Muscle layer of duodenum (tissue), 2 donors: ENCODE data around the gene KLHL3.

Source experiments
- H3K27ac ChIP-seq: one replicate; pipeline ENCODE4 v1.7.0; 2013; ENCODE audit warnings: mild to moderate bottlenecking, low read length
- H3K27me3 ChIP-seq: one replicate; pipeline ENCODE4 v1.7.0; 2013; ENCODE audit warnings: low read depth, mild to moderate bottlenecking, control low read depth, low read length
- H3K36me3 ChIP-seq, 2 donors: one replicate each; pipeline ENCODE4 v1.7.0; 2013; ENCODE audit warnings: low read length in 2 of 2, control low read depth in 1 of 2, mild to moderate bottlenecking in 1 of 2; ENCODE audit not compliant: insufficient read depth in 2 of 2, control insufficient read depth in 1 of 2
- H3K4me1 ChIP-seq, 2 donors: one replicate each; pipeline ENCODE4 v1.7.0; 2013; ENCODE audit warnings: low read length in 2 of 2, mild to moderate bottlenecking in 2 of 2, control low read depth in 1 of 2, moderate library complexity in 1 of 2; ENCODE audit not compliant: insufficient read depth in 2 of 2, control insufficient read depth in 1 of 2
- H3K4me3 ChIP-seq, 2 donors: one replicate each; pipeline ENCODE4 v1.7.0; 2013; ENCODE audit warnings: low read length in 2 of 2, low read depth in 1 of 2, mild to moderate bottlenecking in 1 of 2
- H3K9me3 ChIP-seq, 2 donors: one replicate each; pipeline ENCODE4 v1.7.0; 2013; ENCODE audit warnings: low read length in 2 of 2, control low read depth in 1 of 2, mild to moderate bottlenecking in 1 of 2; ENCODE audit not compliant: control insufficient read depth in 1 of 2
- donor health status: healthy.

Gene KLHL3

GRCh38 chr5:137629646-137630045, 106.2 kb downstream of the KLHL3 start:
- no peaks in the 10 kb centered on the region for H3K36me3 ChIP-seq
- H3K4me3 ChIP-seq = no peak overlapping the region
- H3K9me3 ChIP-seq = no peaks in the 10 kb centered on the region
- H3K4me1 ChIP-seq = peaks cover 0 to 7% of the 10 kb centered on the region in 2 donors
- no peaks in the 10 kb centered on the region for H3K27me3 ChIP-seq
- H3K27ac ChIP-seq = no peak overlapping the region

- Histone ChIP-seq H3K4me1 (peaks cover 0 to 7% of the 10 kb centered on the region in 2 donors), H3K27me3 (no peaks in the 10 kb centered on the region), H3K4me3 (no peak overlapping the region), H3K9me3 (no peaks in the 10 kb centered on the region), H3K36me3 (no peaks in the 10 kb centered on the region), H3K27ac (no peak overlapping the region)
Observed at GRCh38 chr5:137627706-137628105, 108.2 kb downstream of the KLHL3 start.

GRCh38 chr5:137627293-137627692, 108.6 kb downstream of the KLHL3 start:
- Histone ChIP-seq H3K9me3 (no peaks in the 10 kb centered on the region), H3K4me1 (peaks cover 0 to 7% of the 10 kb centered on the region in 2 donors), H3K27ac (no peak overlapping the region), H3K27me3 (no peaks in the 10 kb centered on the region), H3K4me3 (no peak overlapping the region), H3K36me3 (no peaks in the 10 kb centered on the region)

- H3K4me1 ChIP-seq = no peaks in the 10 kb centered on the region
- no peaks in the 10 kb centered on the region for H3K27me3 ChIP-seq
- H3K9me3 ChIP-seq = no peaks in the 10 kb centered on the region
- H3K36me3 ChIP-seq = no peaks in the 10 kb centered on the region
- H3K27ac ChIP-seq = no peak overlapping the region
- no peak overlapping the region for H3K4me3 ChIP-seq
Observed at GRCh38 chr5:137624786-137625349, 111.0 kb downstream of the KLHL3 start.

GRCh38 chr5:137622850-137623249, 113.0 kb downstream of the KLHL3 start:
- Histone ChIP-seq H3K27ac (no peak overlapping the region), H3K36me3 (no peaks in the 10 kb centered on the region), H3K4me3 (no peak overlapping the region), H3K27me3 (no peaks in the 10 kb centered on the region), H3K4me1 (no peaks in the 10 kb centered on the region), H3K9me3 (no peaks in the 10 kb centered on the region)

- Histone ChIP-seq H3K4me1 (no peaks in the 10 kb centered on the region), H3K9me3 (no peaks in the 10 kb centered on the region), H3K36me3 (no peaks in the 10 kb centered on the region), H3K4me3 (no peak overlapping the region), H3K27me3 (no peaks in the 10 kb centered on the region), H3K27ac (no peak overlapping the region)
Observed at GRCh38 chr5:137621861-137622823, 113.7 kb downstream of the KLHL3 start.

GRCh38 chr5:137621306-137621705, 114.6 kb downstream of the KLHL3 start:
- no peak overlapping the region for H3K27ac ChIP-seq

GRCh38 chr5:137619191-137619870, 116.6 kb downstream of the KLHL3 start:
- H3K27ac ChIP-seq = no peak overlapping the region
- no peaks in the 10 kb centered on the region for H3K4me1 ChIP-seq
- H3K4me3 ChIP-seq = no peak overlapping the region
- H3K9me3 ChIP-seq = no peaks in the 10 kb centered on the region
- H3K36me3 ChIP-seq = no peaks in the 10 kb centered on the region
- no peaks in the 10 kb centered on the region for H3K27me3 ChIP-seq

More at GRCh38 chr5:137621306-137621705, 114.6 kb downstream of the KLHL3 start:
- Histone ChIP-seq H3K27me3 (no peaks in the 10 kb centered on the region), H3K4me3 (no peak overlapping the region), H3K36me3 (no peaks in the 10 kb centered on the region), H3K9me3 (no peaks in the 10 kb centered on the region), H3K4me1 (no peaks in the 10 kb centered on the region)

GRCh38 chr5:137618476-137618875, 117.4 kb downstream of the KLHL3 start:
- Histone ChIP-seq H3K27ac (no peak overlapping the region), H3K9me3 (no peaks in the 10 kb centered on the region)

GRCh38 chr5:137617528-137618205, 118.2 kb downstream of the KLHL3 start:
- no peaks in the 10 kb centered on the region for H3K27me3 ChIP-seq
- H3K4me3 ChIP-seq = no peak overlapping the region
- H3K9me3 ChIP-seq = no peaks in the 10 kb centered on the region
- no peak overlapping the region for H3K27ac ChIP-seq
- H3K36me3 ChIP-seq = no peaks in the 10 kb centered on the region
- H3K4me1 ChIP-seq = no peaks in the 10 kb centered on the region

More at GRCh38 chr5:137618476-137618875, 117.4 kb downstream of the KLHL3 start:
- Histone ChIP-seq H3K36me3 (no peaks in the 10 kb centered on the region), H3K4me1 (no peaks in the 10 kb centered on the region), H3K27me3 (no peaks in the 10 kb centered on the region), H3K4me3 (no peak overlapping the region)

GRCh38 chr5:137616046-137616445, 119.8 kb downstream of the KLHL3 start:
- no peaks in the 10 kb centered on the region for H3K27me3 ChIP-seq
- no peaks in the 10 kb centered on the region for H3K36me3 ChIP-seq
- H3K27ac ChIP-seq = no peak overlapping the region
- H3K9me3 ChIP-seq = no peaks in the 10 kb centered on the region
- H3K4me3 ChIP-seq = no peak overlapping the region
- H3K4me1 ChIP-seq = no peaks in the 10 kb centered on the region
